SK-N-SH (cell line): Measurements from ENCODE around the gene HHATL. TPM values are rescaled to one million over a fixed set of nuclear protein-coding genes. Genes with fewer than 3 reads are reported as not detected.

Source experiments
- CTCF ChIA-PET: fragments of 300-600, 350-600 bp; formaldehyde crosslinking; extraction: SDS; loops from one replicate; lab custom pipeline; 2021; lab: Yijun Ruan, JAX
- POLR2A ChIA-PET: fragments of 350-600 bp; sonication (Branson Sonifier 250); formaldehyde crosslinking; extraction: SDS; loops from one replicate; lab custom pipeline; 2020; ENCODE audit warnings: antibody characterized with exemption, inconsistent platforms; lab: Yijun Ruan, JAX
- DNase-seq: peaks from one replicate; pipeline ENCODE4 v3.0.0; 2012
- H2AFZ ChIP-seq: fragments of 200-600 bp; sonication (generic); 2 replicates; pipeline ENCODE4 v1.8.1; 2016; ENCODE audit warnings: antibody characterized with exemption, mild to moderate bottlenecking, low read depth
- H3F3A ChIP-seq: fragments of 200-600 bp; sonication (generic); replicated peaks from 2 replicates; pipeline ENCODE3; 2016; ENCODE audit warnings: antibody characterized with exemption, mild to moderate bottlenecking; ENCODE audit not compliant: insufficient read depth
- H3K27ac ChIP-seq, 2 experiments: fragments of 200-500 bp in 1 of 2; fragments of 200-600 bp in 1 of 2; sonication (Bioruptor generic) in 1 of 2; sonication (generic), shearing (Covaris generic) in 1 of 2; 2 replicates each; pipeline versions ENCODE4 v1.5.1 to v1.6.1; 2014 to 2016; ENCODE audit warnings: low read depth in 2 of 2, inconsistent platforms in 1 of 2, low read length in 1 of 2, mild to moderate bottlenecking in 1 of 2, mixed read lengths in 1 of 2
- H3K27me3 ChIP-seq: fragments of 200-600 bp; sonication (generic), shearing (Covaris generic); 2 replicates; pipeline ENCODE4 v1.6.1; 2016; ENCODE audit warnings: mixed run types; ENCODE audit not compliant: insufficient read depth
- H3K36me3 ChIP-seq, 2 experiments: fragments of 200-500 bp in 1 of 2; fragments of 200-600 bp in 1 of 2; sonication (Bioruptor generic) in 1 of 2; sonication (generic) in 1 of 2; replicated peaks in 1 of 2; 2 replicates each; pipeline versions ENCODE3 to v1.5.1; 2014 to 2016; ENCODE audit warnings: low read length in 1 of 2, mild to moderate bottlenecking in 1 of 2; ENCODE audit not compliant: insufficient read depth in 2 of 2, control insufficient read depth in 1 of 2
- H3K4me1 ChIP-seq, 2 experiments: fragments of 200-500 bp in 1 of 2; fragments of 200-600 bp in 1 of 2; sonication (Bioruptor generic) in 1 of 2; sonication (generic), shearing (Covaris generic) in 1 of 2; 2 replicates each; pipeline versions ENCODE4 v1.5.1 to v1.6.1; 2014 to 2016; ENCODE audit warnings: low read depth in 1 of 2, low read length in 1 of 2, mixed run types in 1 of 2; ENCODE audit not compliant: insufficient read depth in 2 of 2, control insufficient read depth in 1 of 2
- H3K4me2 ChIP-seq: fragments of 200-600 bp; sonication (generic), shearing (Covaris generic); 2 replicates; pipeline ENCODE4 v1.6.1; 2017; ENCODE audit warnings: mixed run types
- H3K4me3 ChIP-seq, 2 experiments: fragments of 200-500 bp in 1 of 2; fragments of 200-600 bp in 1 of 2; sonication (Bioruptor generic) in 1 of 2; sonication (generic), shearing (Covaris generic) in 1 of 2; 2 replicates each; pipeline versions ENCODE4 v1.5.1 to v1.8.1; 2014 to 2016; ENCODE audit warnings: low read depth in 2 of 2, inconsistent platforms in 1 of 2, low read length in 1 of 2, mild to moderate bottlenecking in 1 of 2, mixed read lengths in 1 of 2, moderate library complexity in 1 of 2
- H3K79me2 ChIP-seq: fragments of 200-600 bp; sonication (generic); 2 replicates; pipeline ENCODE4 v1.8.1; 2017; ENCODE audit warnings: mild to moderate bottlenecking; ENCODE audit not compliant: insufficient read depth
- H3K9ac ChIP-seq: fragments of 200-600 bp; sonication (generic); 2 replicates; pipeline ENCODE4 v1.6.1; 2017; ENCODE audit warnings: mixed run types
- H3K9me2 ChIP-seq: fragments of 200-600 bp; sonication (generic); 2 replicates; pipeline ENCODE4 v1.6.1; 2017; ENCODE audit warnings: mixed run types
- H3K9me3 ChIP-seq: fragments of 200-600 bp; sonication (generic); 2 replicates; pipeline ENCODE4 v1.6.1; 2017; ENCODE audit warnings: mixed run types, mild to moderate bottlenecking, moderate library complexity
- H4K20me1 ChIP-seq: fragments of 200-600 bp; sonication (generic); 2 replicates; pipeline ENCODE4 v1.6.1; 2017; ENCODE audit warnings: mild to moderate bottlenecking, mixed run types; ENCODE audit not compliant: insufficient read depth
- CHD2 ChIP-seq: fragments of 150-350 bp; IDR thresholded peaks from 2 replicates; pipeline ENCODE4 v1.6.1; 2018; ENCODE audit warnings: low read length; ENCODE audit not compliant: partially characterized antibody
- ELF1 ChIP-seq: IDR thresholded peaks from 2 replicates; pipeline ENCODE4 v1.4.0; 2012
- EP300 ChIP-seq, 2 experiments: IDR thresholded peaks; 2 replicates each; pipeline versions ENCODE4 v1.4.0 to v1.6.1; 2012; ENCODE audit warnings: borderline replicate concordance in 1 of 2, low read depth in 1 of 2, low read length in 1 of 2
- EZH2phosphoT487 ChIP-seq: fragments of 200-600 bp; sonication (generic); IDR thresholded peaks from 2 replicates; pipeline ENCODE4 v1.6.1; 2017; ENCODE audit warnings: low read depth, mixed run types, mild to moderate bottlenecking, antibody characterized with exemption, moderate library complexity, borderline replicate concordance
- FOSL2 ChIP-seq: IDR thresholded peaks from 2 replicates; pipeline ENCODE4 v1.4.0; 2012; ENCODE audit warnings: low read depth, mild to moderate bottlenecking, moderate library complexity, borderline replicate concordance
- FOXM1 ChIP-seq: IDR thresholded peaks from 2 replicates; pipeline ENCODE4 v1.4.0; 2012; ENCODE audit warnings: low read depth, mild to moderate bottlenecking
- GABPA ChIP-seq: IDR thresholded peaks from 2 replicates; pipeline ENCODE4 v1.4.0; 2012; ENCODE audit warnings: low read depth, mild to moderate bottlenecking
- GATA2 ChIP-seq: sonication (generic); formaldehyde crosslinking; IDR thresholded peaks from 2 replicates; pipeline ENCODE4 v1.5.0; 2020; ENCODE audit warnings: mild to moderate bottlenecking, missing genetic modification reagents
- JUND ChIP-seq: IDR thresholded peaks from 2 replicates; pipeline ENCODE4 v1.4.0; 2012
- MEF2A ChIP-seq: IDR thresholded peaks from 2 replicates; pipeline ENCODE4 v1.4.0; 2012; ENCODE audit warnings: low read depth, borderline replicate concordance
- NRF1 ChIP-seq: IDR thresholded peaks from 2 replicates; pipeline ENCODE4 v1.6.1; 2012; ENCODE audit warnings: low read depth, mild to moderate bottlenecking, low read length
- RCOR1 ChIP-seq: fragments of 150-350 bp; IDR thresholded peaks from 2 replicates; pipeline ENCODE4 v1.6.1; 2017; ENCODE audit warnings: antibody characterized with exemption, low read length
- RFX5 ChIP-seq: IDR thresholded peaks from 2 replicates; pipeline ENCODE4 v1.6.1; 2012; ENCODE audit warnings: mild to moderate bottlenecking, improper control_type of control experiment, low read length
- RXRA ChIP-seq: IDR thresholded peaks from 2 replicates; pipeline ENCODE4 v1.4.0; 2012; ENCODE audit warnings: low read depth, mild to moderate bottlenecking, borderline replicate concordance
- SIN3A ChIP-seq: IDR thresholded peaks from 2 replicates; pipeline ENCODE4 v1.6.1; 2012; ENCODE audit warnings: low read depth, mild to moderate bottlenecking, low read length, moderate library complexity, borderline replicate concordance
- SMC3 ChIP-seq: IDR thresholded peaks from 2 replicates; pipeline ENCODE4 v1.6.1; 2012; ENCODE audit warnings: low read depth, low read length, improper control_type of control experiment
- TAF1 ChIP-seq: IDR thresholded peaks from 2 replicates; pipeline ENCODE4 v1.6.1; 2012; ENCODE audit warnings: low read depth, mild to moderate bottlenecking, low read length, moderate library complexity, borderline replicate concordance
- TCF12 ChIP-seq: IDR thresholded peaks from 2 replicates; pipeline ENCODE4 v1.4.0; 2012
- TEAD4 ChIP-seq: IDR thresholded peaks from 2 replicates; pipeline ENCODE4 v1.4.0; 2012; ENCODE audit warnings: mild to moderate bottlenecking, borderline replicate concordance; ENCODE audit not compliant: insufficient read depth
- YY1 ChIP-seq: IDR thresholded peaks from 2 replicates; pipeline ENCODE4 v1.4.0; 2012; ENCODE audit warnings: low read depth, mild to moderate bottlenecking
- WGBS: methylation state at CpG from one replicate; pipeline ENCODE4 v1.1.6; 2017; ENCODE audit warnings: low lambda C conversion rate; 5-methylcytosine and 5-hydroxymethylcytosine counted together
- polyA plus RNA-seq, 3 experiments: library from polyadenylated mRNA; depleted of rRNA; stranded (reverse); fragments of >200 nt; gene quantifications; 2 replicates each; pipeline ENCODE4 v1.2.3, GENCODE V29; 2012
- TF ChIP-seq, protein P1 (sequence below): fragments of 200-600 bp; sonication (generic); IDR thresholded peaks from 2 replicates; pipeline ENCODE4 v1.6.1; 2017; ENCODE audit warnings: antibody characterized with exemption, mild to moderate bottlenecking, moderate library complexity
- TF ChIP-seq, protein P2 (sequence below): IDR thresholded peaks from 2 replicates; pipeline ENCODE4 v1.4.0; 2012; ENCODE audit warnings: low read depth, borderline replicate concordance
- TF ChIP-seq, protein P3 (sequence below): IDR thresholded peaks from 2 replicates; pipeline ENCODE4; 2012

The HHATL gene
- polyA plus RNA-seq, 1 of the 3 experiments (the other 2 are of a cell fraction): not detected

DNA sequence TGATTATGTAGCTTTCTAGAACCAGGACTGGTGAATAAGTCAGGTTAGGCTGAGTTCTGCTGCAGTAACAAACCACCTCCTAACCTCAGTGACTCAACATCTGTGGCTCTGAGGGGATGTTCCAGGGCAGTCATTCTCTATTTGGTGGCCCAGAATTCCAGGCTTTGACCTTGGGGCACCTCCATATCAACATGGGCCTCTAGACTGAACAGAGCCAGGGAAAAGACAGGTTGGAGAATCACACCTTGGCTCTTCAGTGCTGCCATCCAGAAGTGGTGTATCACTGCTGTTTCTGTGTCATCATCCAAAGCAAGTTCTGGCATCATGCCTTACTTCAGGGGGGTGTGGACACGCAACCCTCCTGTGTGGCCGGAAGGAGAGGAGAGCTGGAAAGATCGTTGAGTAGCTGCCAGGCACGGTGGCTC, 33.8 kb downstream of the HHATL start:
- Histone ChIP-seq H4K20me1 (no peaks in the 10 kb centered on the region), H3K4me1 (peaks cover 0 to 14% of the 10 kb centered on the region in 2 experiments; a peak in 1 of 4 replicates), H3K9me3 (no peaks in the 10 kb centered on the region), H3K27ac (no peak overlapping the region), H3K4me3 (no peak overlapping the region), H3K36me3 (no peaks in the 10 kb centered on the region), H3K79me2 (no peaks in the 10 kb centered on the region), H3K4me2 (no peak overlapping the region), H3K27me3 (no peaks in the 10 kb centered on the region), H3K9me2 (no peaks in the 10 kb centered on the region), H3K9ac (no peak overlapping the region), H3F3A (no peaks in the 10 kb centered on the region), H2AFZ (no peak overlapping the region)
- 80% methylated on average over 4 of the region's 4 CpGs for WGBS
- POLR2A ChIA-PET: no interaction called here
- no peak for DNase-seq
- TF ChIP-seq TAF1 (no peak), CHD2 (no peak), ELF1 (no peak), NRF1 (no peak), FOSL2 (no peak), RXRA (no peak), GABPA (no peak), JUND (no peak), SIN3A (no peak), TCF12 (no peak)
- TF ChIP-seq, protein P1, sequence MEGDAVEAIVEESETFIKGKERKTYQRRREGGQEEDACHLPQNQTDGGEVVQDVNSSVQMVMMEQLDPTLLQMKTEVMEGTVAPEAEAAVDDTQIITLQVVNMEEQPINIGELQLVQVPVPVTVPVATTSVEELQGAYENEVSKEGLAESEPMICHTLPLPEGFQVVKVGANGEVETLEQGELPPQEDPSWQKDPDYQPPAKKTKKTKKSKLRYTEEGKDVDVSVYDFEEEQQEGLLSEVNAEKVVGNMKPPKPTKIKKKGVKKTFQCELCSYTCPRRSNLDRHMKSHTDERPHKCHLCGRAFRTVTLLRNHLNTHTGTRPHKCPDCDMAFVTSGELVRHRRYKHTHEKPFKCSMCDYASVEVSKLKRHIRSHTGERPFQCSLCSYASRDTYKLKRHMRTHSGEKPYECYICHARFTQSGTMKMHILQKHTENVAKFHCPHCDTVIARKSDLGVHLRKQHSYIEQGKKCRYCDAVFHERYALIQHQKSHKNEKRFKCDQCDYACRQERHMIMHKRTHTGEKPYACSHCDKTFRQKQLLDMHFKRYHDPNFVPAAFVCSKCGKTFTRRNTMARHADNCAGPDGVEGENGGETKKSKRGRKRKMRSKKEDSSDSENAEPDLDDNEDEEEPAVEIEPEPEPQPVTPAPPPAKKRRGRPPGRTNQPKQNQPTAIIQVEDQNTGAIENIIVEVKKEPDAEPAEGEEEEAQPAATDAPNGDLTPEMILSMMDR: no peak
- CTCF ChIA-PET: interaction anchor here (1.0 kb wide), 1 partner anchor 120 kb away, joined by 3 read pairs; no protein-coding TSS in a partner anchor

DNA sequence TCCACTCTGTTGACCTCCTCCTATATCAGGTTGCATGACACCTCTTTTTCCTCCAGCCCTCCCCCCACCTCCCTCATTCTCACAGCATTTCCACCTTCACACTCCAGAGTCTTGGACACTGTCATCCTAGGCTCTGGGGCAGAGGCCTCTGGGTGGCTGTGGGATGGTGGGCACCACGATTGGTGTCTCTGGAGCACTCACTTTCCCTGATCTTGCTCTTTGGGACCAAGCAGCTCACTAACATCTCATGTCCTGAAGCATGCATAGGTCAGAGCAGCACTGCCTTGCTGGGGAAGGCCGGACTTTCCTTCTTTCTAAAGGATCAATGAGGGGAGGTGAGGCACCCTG, 34.2 kb downstream of the HHATL start:
- Histone ChIP-seq H3K4me2 (no peak overlapping the region), H3K4me1 (peaks cover 0 to 14% of the 10 kb centered on the region in 2 experiments; a peak in 1 of 4 replicates), H3K9ac (no peak overlapping the region), H3K27me3 (no peaks in the 10 kb centered on the region), H3K9me2 (no peaks in the 10 kb centered on the region), H3K4me3 (no peak overlapping the region), H3K9me3 (no peaks in the 10 kb centered on the region), H4K20me1 (no peaks in the 10 kb centered on the region), H2AFZ (no peak overlapping the region), H3K79me2 (no peaks in the 10 kb centered on the region), H3K36me3 (no peaks in the 10 kb centered on the region), H3F3A (no peaks in the 10 kb centered on the region), H3K27ac (no peak overlapping the region)
- 92% methylated on average over 1 of the region's 2 CpGs for WGBS
- ChIA-PET POLR2A (no interaction called here), CTCF (interaction anchor here (1.0 kb wide), 1 partner anchor 120 kb away, joined by 3 read pairs; no protein-coding TSS in a partner anchor)
- no peak for DNase-seq
- TF ChIP-seq, protein P2, sequence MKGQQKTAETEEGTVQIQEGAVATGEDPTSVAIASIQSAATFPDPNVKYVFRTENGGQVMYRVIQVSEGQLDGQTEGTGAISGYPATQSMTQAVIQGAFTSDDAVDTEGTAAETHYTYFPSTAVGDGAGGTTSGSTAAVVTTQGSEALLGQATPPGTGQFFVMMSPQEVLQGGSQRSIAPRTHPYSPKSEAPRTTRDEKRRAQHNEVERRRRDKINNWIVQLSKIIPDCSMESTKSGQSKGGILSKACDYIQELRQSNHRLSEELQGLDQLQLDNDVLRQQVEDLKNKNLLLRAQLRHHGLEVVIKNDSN: no peak
- TF ChIP-seq SMC3 (no peak), SIN3A (no peak), GATA2 (CRISPR knock-in tag) (no peak), YY1 (no peak), JUND (no peak), EP300 (IDR thresholded peaks at IDR 0.05; ENCODE audit: borderline replicate concordance in 1 of 2, low read depth in 1 of 2, low read length in 1 of 2) (no peak), RXRA (no peak), FOSL2 (no peak), FOXM1 (no peak), TEAD4 (no peak), RFX5 (no peak), GABPA (no peak), NRF1 (no peak), MEF2A (no peak), RCOR1 (no peak), EZH2phosphoT487 (no peak)
- TF ChIP-seq, protein P3, sequence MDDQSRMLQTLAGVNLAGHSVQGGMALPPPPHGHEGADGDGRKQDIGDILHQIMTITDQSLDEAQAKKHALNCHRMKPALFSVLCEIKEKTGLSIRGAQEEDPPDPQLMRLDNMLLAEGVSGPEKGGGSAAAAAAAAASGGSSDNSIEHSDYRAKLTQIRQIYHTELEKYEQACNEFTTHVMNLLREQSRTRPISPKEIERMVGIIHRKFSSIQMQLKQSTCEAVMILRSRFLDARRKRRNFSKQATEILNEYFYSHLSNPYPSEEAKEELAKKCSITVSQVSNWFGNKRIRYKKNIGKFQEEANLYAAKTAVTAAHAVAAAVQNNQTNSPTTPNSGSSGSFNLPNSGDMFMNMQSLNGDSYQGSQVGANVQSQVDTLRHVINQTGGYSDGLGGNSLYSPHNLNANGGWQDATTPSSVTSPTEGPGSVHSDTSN: no peak
